GM18867 (cell line): ENCODE data around the gene DOCK10.

ENCODE experiments used
- ATAC-seq: cut with Tn5 transposase; IDR thresholded peaks from one replicate; pipeline ENCODE4 v1.9.1; 2021; ENCODE audit warnings: mild to moderate bottlenecking, moderate library complexity; ENCODE audit not compliant: unreplicated experiment

Gene DOCK10

GRCh38 chr2:224846686-224847085, 195.6 kb downstream of the DOCK10 start:
- no peak for ATAC-seq

DNA sequence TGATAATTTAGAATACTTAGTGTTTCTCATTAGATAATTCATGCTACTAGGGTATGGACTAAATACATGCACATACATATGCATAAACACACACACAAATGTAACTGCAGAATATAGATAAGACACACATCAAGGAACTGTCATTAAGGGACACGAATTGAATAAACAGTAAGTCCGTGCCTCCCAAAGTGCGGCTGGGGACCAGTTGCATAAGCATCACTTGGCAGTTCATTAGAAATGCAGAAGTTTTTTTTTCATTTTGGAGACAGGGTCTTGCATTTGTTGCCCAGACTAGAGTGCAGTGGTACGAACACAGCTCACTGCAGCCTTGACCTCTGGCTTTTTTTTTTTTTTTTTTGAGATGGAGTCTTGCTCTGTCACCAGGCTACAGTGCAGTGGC, 196.1 kb downstream of the DOCK10 start:
- ATAC-seq: no peak

DNA sequence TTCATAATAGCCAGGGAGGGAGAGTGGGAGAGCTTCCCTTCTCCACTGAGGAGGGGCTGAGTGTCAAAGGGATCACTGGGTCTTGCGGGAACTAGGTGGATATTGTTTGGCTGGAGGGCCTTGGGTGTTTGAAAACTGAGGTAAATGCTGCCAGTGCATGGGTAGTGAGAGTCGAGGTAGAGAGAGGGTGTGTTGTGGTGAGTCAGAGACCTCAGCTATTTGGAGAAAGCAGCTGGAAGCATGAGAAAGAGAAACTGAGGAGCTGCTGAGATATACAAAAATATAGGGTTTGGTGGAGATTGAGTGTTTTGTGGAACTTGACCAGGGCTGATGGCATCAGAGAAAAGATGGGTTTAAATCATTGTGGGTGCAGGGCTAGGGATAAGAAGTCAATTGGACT, 199.1 kb downstream of the DOCK10 start:
- ATAC-seq: no peak

GRCh38 chr2:224841910-224842309, 200.4 kb downstream of the DOCK10 start:
- no peak for ATAC-seq

DNA sequence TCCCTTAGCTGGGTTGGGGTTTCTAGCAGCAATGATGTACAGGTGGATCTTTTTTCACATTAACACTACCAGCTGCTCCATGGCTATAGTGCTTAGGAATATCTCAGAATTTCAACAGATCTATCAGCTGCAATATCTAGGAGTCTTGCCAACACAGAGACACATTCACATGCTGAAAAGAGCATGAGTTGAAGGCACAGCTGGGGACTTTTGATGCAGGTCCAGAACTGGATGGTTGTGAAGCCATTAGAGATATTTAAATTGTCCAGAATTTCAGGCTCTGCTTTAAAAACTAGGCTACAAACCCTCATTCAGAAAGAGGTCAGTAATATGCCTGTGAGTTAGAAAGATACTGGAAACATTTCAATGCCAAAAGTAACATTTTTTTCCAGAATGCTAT, 203.9 kb downstream of the DOCK10 start:
- ATAC-seq: no peak

DNA sequence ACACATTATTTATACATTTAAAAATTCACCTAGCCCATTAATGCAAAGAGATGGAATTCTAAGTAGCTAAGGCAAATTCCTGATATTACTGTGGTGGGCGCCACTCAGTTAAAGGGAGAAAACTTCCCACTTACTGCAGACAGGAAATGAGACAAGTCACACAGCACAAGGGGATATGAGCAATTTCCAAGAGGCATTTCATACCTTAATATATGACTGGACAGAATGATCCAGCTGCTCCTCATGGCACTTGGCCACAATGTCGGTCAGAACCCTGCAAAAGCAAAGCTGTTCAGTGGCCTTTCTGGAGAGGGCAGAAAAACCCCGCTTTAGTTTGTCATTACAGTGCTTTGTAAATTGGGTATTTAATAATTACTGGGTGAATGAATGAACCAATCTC, 204.7 kb downstream of the DOCK10 start:
- ATAC-seq: no peak

GRCh38 chr2:224837066-224837465, 205.2 kb downstream of the DOCK10 start:
- no peak for ATAC-seq

DNA sequence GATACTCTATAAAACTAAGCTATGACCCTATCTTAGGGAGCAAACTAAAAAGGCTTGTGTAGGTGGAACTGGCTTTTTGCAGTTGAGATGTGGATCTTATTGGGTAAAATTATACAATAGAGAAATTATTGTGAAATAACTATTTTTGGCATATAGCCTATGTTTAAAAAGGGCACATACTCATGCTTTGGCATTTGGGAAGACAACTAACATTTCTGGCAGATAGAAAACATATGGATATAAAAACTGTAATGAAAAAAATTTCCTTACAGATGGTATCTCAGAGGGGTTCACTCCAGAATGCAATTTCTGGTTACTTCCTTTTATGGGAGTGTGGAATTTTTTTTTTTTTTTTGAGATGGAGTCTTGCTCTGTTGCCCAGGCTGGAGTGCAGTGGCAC, 206.0 kb downstream of the DOCK10 start:
- no peak for ATAC-seq

DNA sequence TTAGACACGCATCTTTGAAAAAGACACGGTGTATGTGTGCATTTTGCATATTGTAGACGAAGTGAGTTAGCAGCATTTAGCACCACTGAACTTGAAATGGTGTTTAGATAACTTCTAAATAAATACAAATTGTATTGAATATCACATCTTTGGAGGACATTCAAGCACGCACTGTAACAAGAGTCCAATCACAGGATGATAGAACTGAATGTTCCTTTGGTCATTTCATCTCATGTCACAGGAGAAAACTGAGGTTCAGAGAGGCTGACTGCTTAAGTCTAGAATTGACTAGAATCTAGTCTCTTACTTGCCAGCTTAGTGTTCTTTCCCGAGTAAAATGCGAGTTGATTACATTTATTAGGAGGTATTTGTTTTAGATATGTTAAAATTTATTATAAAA, 206.9 kb downstream of the DOCK10 start:
- no peak for ATAC-seq

DNA sequence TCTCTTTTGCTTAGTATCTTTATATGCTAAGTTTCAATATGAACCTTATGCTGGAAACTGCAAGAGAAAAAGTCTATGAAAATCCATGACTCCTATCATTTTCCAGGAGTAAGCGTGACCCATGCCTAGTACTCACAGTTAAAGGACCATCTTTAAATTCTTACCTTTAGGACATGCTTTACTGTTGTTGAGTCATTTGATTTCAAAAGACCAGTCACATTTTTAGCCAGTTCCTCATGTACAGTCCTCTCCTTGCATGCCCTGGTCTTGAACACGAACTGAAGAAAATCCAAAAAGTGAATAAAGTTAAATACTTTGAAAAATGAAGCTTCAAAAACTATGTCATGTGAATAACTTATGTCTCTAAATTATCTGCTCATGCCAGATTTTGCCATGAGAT, 208.3 kb downstream of the DOCK10 start:
- ATAC-seq: no peak

- no peak for ATAC-seq
These were observed 210.1 kb downstream of the DOCK10 start for GRCh38 chr2:224832207-224832606.

DNA sequence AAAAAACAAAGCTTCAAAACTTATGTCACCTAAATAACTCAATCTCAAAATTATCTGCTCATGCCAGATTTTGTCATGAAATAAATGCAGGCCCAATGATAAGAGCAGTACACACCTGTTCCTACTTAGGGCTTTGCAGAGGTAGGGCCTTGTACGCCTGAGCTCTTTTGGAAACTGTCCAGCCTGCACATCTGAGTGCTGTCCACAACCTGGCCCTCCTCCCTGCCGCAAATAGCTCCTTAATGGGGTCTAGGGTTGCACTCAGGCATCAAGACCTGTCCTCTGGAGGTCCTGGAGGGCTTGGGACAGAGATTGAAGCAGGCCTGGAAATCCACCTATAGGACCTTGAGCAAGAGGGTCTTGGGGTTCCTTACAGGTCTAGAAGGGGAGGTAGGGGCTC, 210.7 kb downstream of the DOCK10 start:
- ATAC-seq: no peak

DNA sequence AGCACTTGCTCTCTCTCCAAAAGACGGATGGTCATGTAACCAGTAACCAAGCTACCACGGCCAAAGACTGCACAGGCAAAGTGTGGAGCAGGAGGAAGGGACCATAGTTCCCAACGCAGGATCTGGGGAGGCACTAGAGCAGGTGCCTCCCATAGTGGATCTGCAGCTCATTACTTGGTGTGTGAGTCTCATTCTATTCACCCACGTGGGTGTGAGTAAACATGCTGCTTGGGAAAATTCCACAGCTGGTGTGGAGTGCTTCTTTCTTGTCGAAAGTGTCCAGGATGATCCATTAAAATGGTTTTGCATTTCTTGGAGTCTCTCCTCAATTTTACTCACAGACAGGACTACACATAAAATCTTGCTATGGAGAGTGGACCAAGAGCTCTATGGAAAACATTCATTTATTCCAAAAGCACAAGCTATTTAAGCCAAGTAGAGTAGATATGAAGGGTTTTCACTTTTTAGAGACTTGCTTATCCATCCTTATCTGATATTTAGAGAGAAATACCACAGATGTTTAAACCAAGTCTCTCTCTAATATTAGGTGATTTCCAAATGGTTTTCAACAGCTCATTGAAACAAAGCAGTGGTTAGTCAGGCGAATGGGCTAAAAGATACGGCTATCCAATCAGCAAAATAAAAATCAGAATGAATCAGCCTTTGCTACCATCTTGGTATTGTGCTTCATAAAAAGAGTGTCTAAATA, 221.8 kb downstream of the DOCK10 start:
- ATAC-seq: no peak

GRCh38 chr2:224819075-224819474, 223.2 kb downstream of the DOCK10 start:
- ATAC-seq: no peak

DNA sequence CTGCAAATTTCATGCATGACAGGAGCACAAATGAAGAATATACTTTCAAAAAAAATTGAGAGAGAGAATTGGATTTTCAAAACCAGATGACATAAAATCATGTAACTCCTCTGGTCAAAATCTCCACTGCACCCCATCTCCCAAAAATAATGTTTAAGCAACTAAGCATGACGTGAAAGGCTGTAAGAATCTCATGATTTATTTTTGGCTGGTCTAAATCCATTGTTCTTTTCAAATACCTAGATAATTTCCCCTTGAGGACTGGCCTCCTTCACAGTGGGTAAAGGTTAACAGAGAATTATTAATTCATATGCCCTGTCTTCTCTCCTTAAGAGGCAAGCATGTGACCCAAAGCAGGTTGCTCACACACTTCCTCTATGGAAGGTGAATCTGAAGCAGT, 224.6 kb downstream of the DOCK10 start:
- ATAC-seq: no peak

DNA sequence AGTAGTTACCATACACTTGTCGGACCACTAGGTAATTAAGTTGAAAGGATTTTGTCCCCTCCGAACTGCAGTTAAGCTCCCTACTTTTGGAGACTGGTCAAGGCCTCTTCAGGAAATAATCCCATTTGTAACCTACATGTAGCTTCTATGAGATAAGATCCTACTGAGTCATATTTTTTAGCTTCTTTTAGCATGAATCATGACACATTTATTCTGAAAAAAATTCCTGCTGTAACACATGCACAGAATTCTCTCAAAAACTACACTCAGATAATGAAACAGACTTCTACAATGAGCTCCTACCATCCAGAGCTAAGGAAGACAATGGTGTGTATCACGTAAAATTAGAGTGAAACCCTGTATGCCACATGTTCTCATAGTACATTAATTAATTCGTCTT, 225.5 kb downstream of the DOCK10 start:
- ATAC-seq: no peak

- no peak for ATAC-seq
These were observed 228.7 kb downstream of the DOCK10 start for GRCh38 chr2:224813578-224813977.

DNA sequence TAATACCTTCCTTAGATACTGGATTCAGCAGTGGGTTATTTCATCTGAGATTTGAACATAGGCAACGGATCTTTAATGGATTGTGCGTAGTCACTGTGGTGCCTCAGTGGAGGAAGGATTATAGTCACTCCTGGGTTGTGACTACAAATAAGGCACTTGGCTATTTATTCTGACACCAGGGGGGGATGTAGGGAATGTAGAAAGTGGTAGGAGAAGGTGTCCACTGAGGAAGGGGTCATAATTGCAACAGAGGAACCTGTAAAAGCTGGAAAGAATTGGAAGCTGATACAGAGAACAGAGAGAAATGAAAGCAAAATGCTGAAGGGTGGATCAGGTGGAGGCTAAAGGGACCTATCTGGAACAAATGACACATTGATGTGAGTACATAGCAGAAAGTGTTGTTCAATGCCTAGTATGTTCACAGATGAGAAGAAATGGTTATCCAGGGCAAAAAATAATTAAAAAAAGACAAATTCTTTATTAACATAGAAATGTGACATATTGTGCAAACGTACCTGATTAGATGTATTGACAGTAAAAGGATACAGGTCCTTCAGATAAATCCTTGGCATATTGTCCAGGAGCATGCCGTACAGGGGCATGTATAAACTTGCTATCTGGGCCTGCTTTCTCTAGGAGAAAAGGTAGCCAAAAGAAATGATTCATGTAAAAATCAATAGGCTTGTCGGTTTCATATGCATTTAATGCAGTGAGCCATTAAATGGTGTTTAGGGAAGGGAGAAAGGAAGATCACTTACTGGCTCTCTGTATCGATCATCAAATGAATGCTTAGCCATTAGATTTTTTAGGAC, 234.9 kb downstream of the DOCK10 start:
- ATAC-seq: no peak

GRCh38 chr2:224803930-224804329, 238.3 kb downstream of the DOCK10 start:
- ATAC-seq: no peak

DNA sequence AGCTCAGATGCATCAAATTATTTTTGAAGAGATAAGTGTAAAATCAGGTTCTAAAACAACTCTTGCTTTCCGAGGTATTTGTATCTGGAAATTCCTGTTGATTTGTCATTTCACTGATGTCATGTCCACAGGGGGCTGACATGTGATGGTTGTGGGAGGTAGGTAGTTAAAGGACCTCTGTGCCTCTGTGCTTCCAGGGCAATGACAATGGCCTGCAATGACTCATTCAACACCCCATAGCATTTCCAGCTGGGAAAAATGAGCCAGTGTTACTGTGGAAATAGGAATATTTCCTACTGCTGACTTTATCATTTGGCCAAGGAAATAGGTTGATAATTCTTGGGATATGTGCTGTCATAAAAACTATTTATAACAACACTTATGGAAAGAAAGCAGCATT, 239.9 kb downstream of the DOCK10 start:
- no peak for ATAC-seq

DNA sequence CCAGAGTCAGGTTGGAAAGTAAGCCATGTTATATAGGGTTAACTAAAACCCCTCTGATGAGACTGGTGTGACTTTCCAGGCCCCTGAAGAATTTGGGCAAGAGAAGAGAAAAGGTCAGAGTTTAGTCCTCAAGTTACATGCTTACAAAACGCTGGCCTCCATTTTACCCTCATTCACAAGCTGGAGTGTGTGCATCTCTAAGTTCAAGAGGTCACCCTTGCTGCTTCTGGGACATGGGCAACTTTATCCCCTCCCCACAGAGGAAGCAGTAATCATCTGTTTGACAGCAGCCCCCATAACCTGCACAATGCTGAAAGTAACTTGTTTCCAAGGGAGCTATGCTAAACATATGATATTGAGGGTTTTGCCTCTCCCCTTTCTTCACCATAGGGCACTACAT, 240.9 kb downstream of the DOCK10 start:
- no peak for ATAC-seq

GRCh38 chr2:224799691-224800090, 242.6 kb downstream of the DOCK10 start:
- no peak for ATAC-seq

- no peak for ATAC-seq
These were observed 244.1 kb downstream of the DOCK10 start for GRCh38 chr2:224798180-224798579.
